ENCODE measurements around the gene TPP1. TPM values are rescaled to one million over a fixed set of nuclear protein-coding genes. Genes with fewer than 3 reads are reported as not detected.
A peak's percentile ranks its signal among the peaks of the same experiment; 100 is the strongest.

TPP1 gene
- total and polyA plus RNA-seq, 2 donors (not counting 1 experiment from before 2014, with no cell fraction given) = 127 to 136 TPM

DNA sequence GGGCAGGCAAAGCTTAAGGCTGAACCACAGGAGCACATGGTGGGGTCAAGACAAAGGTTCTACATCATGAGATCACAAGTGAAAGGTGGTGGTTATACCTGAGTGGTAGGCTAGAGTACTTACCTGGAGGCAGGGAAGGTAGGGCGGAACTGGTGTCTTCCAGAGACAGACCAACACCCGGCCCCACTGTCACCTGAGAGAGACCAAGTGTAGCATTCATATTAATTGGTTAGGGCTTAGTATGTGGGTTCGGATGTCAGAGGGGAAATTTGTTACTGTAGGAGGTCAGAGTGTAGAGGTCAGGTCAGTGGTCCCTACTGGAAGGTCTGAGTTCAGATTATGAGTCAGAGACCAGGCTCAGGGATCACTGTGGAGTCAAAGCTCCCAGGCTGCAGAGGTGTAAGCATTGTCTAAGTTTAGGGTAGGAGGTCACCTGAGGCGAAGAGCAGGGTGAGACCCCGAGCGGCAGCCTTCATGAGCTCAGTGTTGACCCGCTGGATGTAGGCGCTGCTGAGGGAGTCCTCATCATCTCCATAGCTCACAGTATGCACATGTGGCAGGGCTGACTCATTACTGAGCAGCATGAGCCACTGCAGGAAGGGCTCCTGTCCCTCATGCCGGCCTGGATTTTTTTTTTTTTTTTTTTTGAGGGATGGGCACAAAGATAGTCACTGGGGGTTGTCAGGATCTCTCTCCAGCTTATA lies 3.2 kb downstream of the TPP1 start:
- Histone ChIP-seq H3K27ac (ENCODE audit: insufficient read depth, low read length) (no peak overlapping the region), H3K9ac (ENCODE audit: insufficient read depth, low read length) (no peak overlapping the region), H3K36me3 (ENCODE audit: control insufficient read depth, insufficient read depth, low read length) (peaks cover 15% of the 10 kb centered on the region), H2AFZ (ENCODE audit: low read length) (no peak overlapping the region), H3K9me3 (ENCODE audit: control insufficient read depth, insufficient read depth, low read depth, low read length) (no peaks in the 10 kb centered on the region), H3K27me3 (ENCODE audit: control insufficient read depth, insufficient read depth, low read length) (no peaks in the 10 kb centered on the region), H3K4me3 (replicated peaks in 1 of 4; ENCODE audit: control extremely low read depth in 1 of 4, insufficient read depth in 1 of 4, low read depth in 3 of 4, low read length in 4 of 4) (no peak overlapping the region), H3K79me2 (ENCODE audit: control insufficient read depth, insufficient read depth, low read length) (peaks cover 21% of the 10 kb centered on the region), H4K20me1 (ENCODE audit: control insufficient read depth, extremely low read depth, insufficient read depth, low read length) (no peaks in the 10 kb centered on the region), H3K4me2 (ENCODE audit: extremely low read depth, insufficient read depth, low read length) (no peak overlapping the region), H3K4me1 (ENCODE audit: control insufficient read depth, extremely low read depth, insufficient read depth, low read length) (peaks cover 10% of the 10 kb centered on the region)
- TF ChIP-seq EZH2 (IDR thresholded peaks at IDR 0.05; ENCODE audit: low read length, missing control alignments) = no peak
- peak in 1 of 2 donors; percentile 57 for DNase-seq (ENCODE audit: low read depth in 2 of 2)

- Histone ChIP-seq H3K4me3 (replicated peaks in 1 of 4; ENCODE audit: control extremely low read depth in 1 of 4, insufficient read depth in 1 of 4, low read depth in 3 of 4, low read length in 4 of 4) (no peak overlapping the region), H4K20me1 (ENCODE audit: control insufficient read depth, extremely low read depth, insufficient read depth, low read length) (no peaks in the 10 kb centered on the region), H3K79me2 (ENCODE audit: control insufficient read depth, insufficient read depth, low read length) (peaks cover 31% of the 10 kb centered on the region), H3K9me3 (ENCODE audit: control insufficient read depth, insufficient read depth, low read depth, low read length) (no peaks in the 10 kb centered on the region), H3K4me1 (ENCODE audit: control insufficient read depth, extremely low read depth, insufficient read depth, low read length) (peaks cover 16% of the 10 kb centered on the region), H3K9ac (ENCODE audit: insufficient read depth, low read length) (no peak overlapping the region), H3K27me3 (ENCODE audit: control insufficient read depth, insufficient read depth, low read length) (no peaks in the 10 kb centered on the region), H2AFZ (ENCODE audit: low read length) (no peak overlapping the region), H3K27ac (ENCODE audit: insufficient read depth, low read length) (no peak overlapping the region), H3K4me2 (ENCODE audit: extremely low read depth, insufficient read depth, low read length) (no peak overlapping the region), H3K36me3 (ENCODE audit: control insufficient read depth, insufficient read depth, low read length) (peaks cover 16% of the 10 kb centered on the region)
- DNase-seq (ENCODE audit: low read depth in 2 of 2) = no peak
- TF ChIP-seq, protein P1, sequence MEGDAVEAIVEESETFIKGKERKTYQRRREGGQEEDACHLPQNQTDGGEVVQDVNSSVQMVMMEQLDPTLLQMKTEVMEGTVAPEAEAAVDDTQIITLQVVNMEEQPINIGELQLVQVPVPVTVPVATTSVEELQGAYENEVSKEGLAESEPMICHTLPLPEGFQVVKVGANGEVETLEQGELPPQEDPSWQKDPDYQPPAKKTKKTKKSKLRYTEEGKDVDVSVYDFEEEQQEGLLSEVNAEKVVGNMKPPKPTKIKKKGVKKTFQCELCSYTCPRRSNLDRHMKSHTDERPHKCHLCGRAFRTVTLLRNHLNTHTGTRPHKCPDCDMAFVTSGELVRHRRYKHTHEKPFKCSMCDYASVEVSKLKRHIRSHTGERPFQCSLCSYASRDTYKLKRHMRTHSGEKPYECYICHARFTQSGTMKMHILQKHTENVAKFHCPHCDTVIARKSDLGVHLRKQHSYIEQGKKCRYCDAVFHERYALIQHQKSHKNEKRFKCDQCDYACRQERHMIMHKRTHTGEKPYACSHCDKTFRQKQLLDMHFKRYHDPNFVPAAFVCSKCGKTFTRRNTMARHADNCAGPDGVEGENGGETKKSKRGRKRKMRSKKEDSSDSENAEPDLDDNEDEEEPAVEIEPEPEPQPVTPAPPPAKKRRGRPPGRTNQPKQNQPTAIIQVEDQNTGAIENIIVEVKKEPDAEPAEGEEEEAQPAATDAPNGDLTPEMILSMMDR (conservative IDR thresholded peaks at IDR 0.05 in 1 of 2, IDR thresholded peaks at IDR 0.05 in 1 of 2; ENCODE audit: low read depth in 1 of 2, low read length in 2 of 2) = no peak
- TF ChIP-seq EZH2 (IDR thresholded peaks at IDR 0.05; ENCODE audit: low read length, missing control alignments) = no peak
Measured at GRCh38 chr11:6615046-6615445, 4.2 kb downstream of the TPP1 start.

DNA sequence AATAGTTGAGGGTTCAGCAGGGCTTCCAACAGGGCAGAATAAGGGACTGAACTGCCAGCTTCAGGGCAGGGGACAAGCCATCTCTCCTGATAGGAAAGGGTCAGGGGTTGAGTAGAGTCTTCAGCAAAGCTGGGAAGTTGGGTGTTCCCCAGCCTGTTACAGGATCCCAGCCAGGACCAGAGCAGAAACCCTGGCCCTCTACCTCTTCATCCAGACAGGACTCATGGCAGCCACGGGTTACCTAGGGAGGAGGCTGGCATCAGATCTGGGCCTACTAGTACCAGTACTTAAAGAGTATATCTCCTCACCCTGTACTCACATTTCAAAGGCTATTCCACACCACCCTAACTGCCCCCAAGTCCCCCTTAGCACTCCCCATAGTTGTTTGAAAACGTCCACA lies 4.8 kb downstream of the TPP1 start:
- peaks cover 16% of the 10 kb centered on the region for H3K4me1 ChIP-seq (ENCODE audit: control insufficient read depth, extremely low read depth, insufficient read depth, low read length)
- H3K4me2 ChIP-seq (ENCODE audit: extremely low read depth, insufficient read depth, low read length) = no peak overlapping the region
- no peak overlapping the region for H3K4me3 ChIP-seq (replicated peaks in 1 of 4; ENCODE audit: control extremely low read depth in 1 of 4, insufficient read depth in 1 of 4, low read depth in 3 of 4, low read length in 4 of 4)
- no peaks in the 10 kb centered on the region for H3K9me3 ChIP-seq (ENCODE audit: control insufficient read depth, insufficient read depth, low read depth, low read length)
- no peak overlapping the region for H3K27ac ChIP-seq (ENCODE audit: insufficient read depth, low read length)
- TF ChIP-seq, protein P1 (conservative IDR thresholded peaks at IDR 0.05 in 1 of 2, IDR thresholded peaks at IDR 0.05 in 1 of 2; ENCODE audit: low read depth in 1 of 2, low read length in 2 of 2) = no peak
- TF ChIP-seq EZH2 (IDR thresholded peaks at IDR 0.05; ENCODE audit: low read length, missing control alignments) = no peak
- no peak overlapping the region for H2AFZ ChIP-seq (ENCODE audit: low read length)
- no peaks in the 10 kb centered on the region for H3K27me3 ChIP-seq (ENCODE audit: control insufficient read depth, insufficient read depth, low read length)
- no peak for DNase-seq (ENCODE audit: low read depth in 2 of 2)
- H3K79me2 ChIP-seq (ENCODE audit: control insufficient read depth, insufficient read depth, low read length) = peaks cover 35% of the 10 kb centered on the region
- peaks cover 22% of the 10 kb centered on the region for H3K36me3 ChIP-seq (ENCODE audit: control insufficient read depth, insufficient read depth, low read length)
- H4K20me1 ChIP-seq (ENCODE audit: control insufficient read depth, extremely low read depth, insufficient read depth, low read length) = no peaks in the 10 kb centered on the region
- H3K9ac ChIP-seq (ENCODE audit: insufficient read depth, low read length) = no peak overlapping the region
